Activated CD4-positive, alpha-beta T cell treated with anti-CD3 and anti-CD28 coated beads, Interleukin-2, amount 50 U/mL, for 24 hours (primary cell): ENCODE measurements around the gene BBLN.
A peak's percentile ranks its signal among the peaks of the same experiment; 100 is the strongest.

Experiments
- DNase-seq, 2 donors: peaks; one replicate each; pipeline ENCODE4 v3.0.0-alpha.2; 2020; ENCODE audit warnings: low read depth in 1 of 2, low spot score in 1 of 2

The BBLN gene

GRCh38 chr9:128144239-128145181 is 15.6 kb upstream of the BBLN start:
- no peak for DNase-seq

GRCh38 chr9:128145536-128145935 is 14.5 kb upstream of the BBLN start:
- DNase-seq: no peak

GRCh38 chr9:128145951-128146351 is 14.1 kb upstream of the BBLN start:
- DNase-seq: no peak

- DNase-seq: no peak
Measured at GRCh38 chr9:128146591-128147120, 13.4 kb upstream of the BBLN start.

- no peak for DNase-seq
Measured at GRCh38 chr9:128148509-128149000, 11.5 kb upstream of the BBLN start.

- DNase-seq: no peak
Measured at GRCh38 chr9:128149001-128149701, 10.9 kb upstream of the BBLN start, which contains the start of gene LCN2. LCN2 (plus strand) TSS chr9:128149453; CDS start chr9:128149526, 73 bp downstream.

- no peak for DNase-seq
Measured at GRCh38 chr9:128149951-128150593, 10.0 kb upstream of the BBLN start.

GRCh38 chr9:128150594-128151308 is 9.3 kb upstream of the BBLN start:
- no peak for DNase-seq

- no peak for DNase-seq
Measured at GRCh38 chr9:128151309-128152132, 8.5 kb upstream of the BBLN start.

- no peak for DNase-seq
Measured at GRCh38 chr9:128152133-128153059, 7.7 kb upstream of the BBLN start.

- no peak for DNase-seq
Measured at GRCh38 chr9:128153060-128153946, 6.8 kb upstream of the BBLN start.

GRCh38 chr9:128153947-128154695 is 5.9 kb upstream of the BBLN start:
- DNase-seq: no peak

GRCh38 chr9:128155736-128156500 is 4.1 kb upstream of the BBLN start:
- no peak for DNase-seq

GRCh38 chr9:128159522-128159783 is 612 bp upstream of the BBLN start:
- DNase-seq: peak; percentile 9 to 18

GRCh38 chr9:128160603-128160987 is 530 bp downstream of the BBLN start:
- peak; percentile 37 to 44 for DNase-seq

- DNase-seq: no peak
Measured at GRCh38 chr9:128161215-128161902, 1.3 kb downstream of the BBLN start.
